Measurements from ENCODE around the gene MED17. TPM values are rescaled to one million over a fixed set of nuclear protein-coding genes. Genes with fewer than 3 reads are reported as not detected.
"Not testable (repeated sequence)": the region's sequence is repeated elsewhere in the genome, so short reads cannot be mapped to it uniquely, and the experiment has no call there.

MED17 gene
- total and polyA plus RNA-seq, 2 experiments from 2014 or later: 28.7 to 39.2 TPM

- TF ChIP-seq, protein P1, sequence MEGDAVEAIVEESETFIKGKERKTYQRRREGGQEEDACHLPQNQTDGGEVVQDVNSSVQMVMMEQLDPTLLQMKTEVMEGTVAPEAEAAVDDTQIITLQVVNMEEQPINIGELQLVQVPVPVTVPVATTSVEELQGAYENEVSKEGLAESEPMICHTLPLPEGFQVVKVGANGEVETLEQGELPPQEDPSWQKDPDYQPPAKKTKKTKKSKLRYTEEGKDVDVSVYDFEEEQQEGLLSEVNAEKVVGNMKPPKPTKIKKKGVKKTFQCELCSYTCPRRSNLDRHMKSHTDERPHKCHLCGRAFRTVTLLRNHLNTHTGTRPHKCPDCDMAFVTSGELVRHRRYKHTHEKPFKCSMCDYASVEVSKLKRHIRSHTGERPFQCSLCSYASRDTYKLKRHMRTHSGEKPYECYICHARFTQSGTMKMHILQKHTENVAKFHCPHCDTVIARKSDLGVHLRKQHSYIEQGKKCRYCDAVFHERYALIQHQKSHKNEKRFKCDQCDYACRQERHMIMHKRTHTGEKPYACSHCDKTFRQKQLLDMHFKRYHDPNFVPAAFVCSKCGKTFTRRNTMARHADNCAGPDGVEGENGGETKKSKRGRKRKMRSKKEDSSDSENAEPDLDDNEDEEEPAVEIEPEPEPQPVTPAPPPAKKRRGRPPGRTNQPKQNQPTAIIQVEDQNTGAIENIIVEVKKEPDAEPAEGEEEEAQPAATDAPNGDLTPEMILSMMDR (IDR thresholded peaks at IDR 0.05; ENCODE audit: low read depth, low read length): no peak
- Histone ChIP-seq H3K27me3 (no peaks in the 10 kb centered on the region), H3K4me1 (ENCODE audit: low read depth) (no peaks in the 10 kb centered on the region), H3K36me3 (peaks cover 44% of the 10 kb centered on the region), H3K4me3 (no peak overlapping the region), H3K9me3 (ENCODE audit: low read depth) (no peaks in the 10 kb centered on the region), H3K27ac (no peak overlapping the region)
- no peak for DNase-seq (ENCODE audit: low read depth in 1 of 2, low spot score in 1 of 2)
Measured at GRCh38 chr11:93753241-93753640, 30.8 kb upstream of the MED17 start.

- TF ChIP-seq, protein P1 (IDR thresholded peaks at IDR 0.05; ENCODE audit: low read depth, low read length): no peak
- Histone ChIP-seq H3K4me1 (ENCODE audit: low read depth) (no peaks in the 10 kb centered on the region), H3K27ac (peak overlapping the region; percentile 28), H3K4me3 (no peak overlapping the region), H3K9me3 (ENCODE audit: low read depth) (no peaks in the 10 kb centered on the region), H3K27me3 (no peaks in the 10 kb centered on the region), H3K36me3 (peaks cover 66% of the 10 kb centered on the region)
- DNase-seq (ENCODE audit: low read depth in 1 of 2, low spot score in 1 of 2): no peak
Measured at GRCh38 chr11:93756748-93757147, 27.3 kb upstream of the MED17 start.

GRCh38 chr11:93757301-93757700 lies 26.8 kb upstream of the MED17 start:
- DNase-seq (ENCODE audit: low read depth in 1 of 2, low spot score in 1 of 2): no peak
- H3K9me3 ChIP-seq (ENCODE audit: low read depth): no peaks in the 10 kb centered on the region
- peak overlapping the region; percentile 28 for H3K27ac ChIP-seq
- H3K36me3 ChIP-seq: peaks cover 68% of the 10 kb centered on the region
- no peak overlapping the region for H3K4me3 ChIP-seq
- no peaks in the 10 kb centered on the region for H3K4me1 ChIP-seq (ENCODE audit: low read depth)
- no peaks in the 10 kb centered on the region for H3K27me3 ChIP-seq
- TF ChIP-seq, protein P1 (IDR thresholded peaks at IDR 0.05; ENCODE audit: low read depth, low read length): no peak

- Histone ChIP-seq H3K27me3 (no peaks in the 10 kb centered on the region), H3K27ac (no peak overlapping the region), H3K4me1 (ENCODE audit: low read depth) (no peaks in the 10 kb centered on the region), H3K4me3 (no peak overlapping the region), H3K36me3 (peaks cover 76% of the 10 kb centered on the region), H3K9me3 (ENCODE audit: low read depth) (no peaks in the 10 kb centered on the region)
- DNase-seq (ENCODE audit: low read depth in 1 of 2, low spot score in 1 of 2): no peak
- TF ChIP-seq, protein P1 (IDR thresholded peaks at IDR 0.05; ENCODE audit: low read depth, low read length): no peak
Measured at GRCh38 chr11:93757924-93758865, 25.9 kb upstream of the MED17 start.

DNA sequence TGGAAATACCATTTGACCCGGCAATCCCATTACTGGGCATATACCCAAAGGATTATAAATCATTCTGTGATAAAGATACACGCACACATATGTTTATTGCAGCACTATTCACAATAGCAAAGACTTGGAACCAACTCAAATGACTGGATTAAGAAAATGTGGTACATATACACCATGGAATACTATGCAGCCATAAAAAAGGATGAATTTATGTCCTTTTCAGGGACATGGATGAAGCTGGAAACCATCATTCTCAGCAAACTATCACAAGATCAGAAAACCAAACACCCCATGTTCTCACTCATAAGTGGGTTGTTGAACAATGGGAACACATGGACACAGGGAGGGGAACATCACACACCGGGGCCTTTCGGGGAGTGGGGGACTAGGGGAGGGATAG lies 25.0 kb upstream of the MED17 start:
- H3K27ac ChIP-seq; H3K4me3 ChIP-seq; H3K27me3 ChIP-seq; H3K9me3 ChIP-seq (ENCODE audit: low read depth); H3K4me1 ChIP-seq (ENCODE audit: low read depth); DNase-seq (ENCODE audit: low read depth in 1 of 2, low spot score in 1 of 2): not testable (repeated sequence)
- H3K36me3 ChIP-seq: peaks cover 68% of the 10 kb centered on the region

DNA sequence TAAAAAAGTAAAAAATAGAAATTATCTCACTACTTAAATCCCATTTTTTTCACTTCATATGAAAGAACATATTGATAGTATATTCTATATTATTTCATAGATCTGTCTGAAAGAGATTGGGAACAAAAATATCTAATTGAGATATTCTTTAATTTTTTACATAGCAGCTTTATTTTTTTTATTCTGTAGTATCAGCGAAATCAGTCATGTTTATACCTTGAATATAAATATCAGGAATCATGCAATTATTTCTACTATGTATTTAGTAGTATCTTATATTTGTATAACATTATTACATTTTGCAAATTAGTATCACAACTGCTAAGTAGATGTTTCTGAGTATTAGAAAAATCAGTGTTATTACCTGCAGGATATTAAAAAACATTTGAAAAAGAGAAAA lies 22.2 kb upstream of the MED17 start:
- peaks cover 52% of the 10 kb centered on the region for H3K36me3 ChIP-seq
- DNase-seq (ENCODE audit: low read depth in 1 of 2, low spot score in 1 of 2): no peak
- H3K9me3 ChIP-seq (ENCODE audit: low read depth): no peaks in the 10 kb centered on the region
- TF ChIP-seq, protein P1 (IDR thresholded peaks at IDR 0.05; ENCODE audit: low read depth, low read length): no peak
- no peak overlapping the region for H3K4me3 ChIP-seq
- H3K27ac ChIP-seq: no peak overlapping the region
- no peaks in the 10 kb centered on the region for H3K27me3 ChIP-seq
- peaks cover 3% of the 10 kb centered on the region for H3K4me1 ChIP-seq (ENCODE audit: low read depth)
